DMS 273 (cell line): ENCODE measurements around the gene BRME1.
"Not testable (repeated sequence)": the region's sequence is repeated elsewhere in the genome, so short reads cannot be mapped to it uniquely, and the experiment has no call there.

Source experiments
- DNase-seq: peaks from one replicate; lab custom pipeline; 2025; ENCODE audit not compliant: unreplicated experiment; lab: John Stamatoyannopoulos, UW

BRME1 gene

DNA sequence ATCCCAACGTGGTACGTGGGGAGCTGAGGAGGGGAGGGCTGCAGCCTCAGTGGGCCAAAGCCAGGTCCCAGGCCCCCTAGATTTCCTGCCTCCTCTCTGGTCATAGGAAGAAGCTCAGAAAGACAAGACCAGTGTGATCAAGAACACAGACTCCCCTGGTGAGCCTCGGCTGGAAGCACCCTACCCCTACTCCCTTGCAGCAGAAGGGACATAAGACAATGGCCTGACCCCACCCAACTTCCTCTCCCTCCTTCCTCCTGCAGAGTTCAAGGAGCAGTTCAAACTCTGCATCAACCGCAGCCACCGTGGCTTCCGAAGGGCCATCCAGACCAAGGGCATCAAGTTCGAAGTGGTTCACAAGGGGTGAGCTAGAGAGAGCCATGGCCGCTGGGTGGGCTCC lies 20.8 kb upstream of the BRME1 start:
- no peak for DNase-seq

DNA sequence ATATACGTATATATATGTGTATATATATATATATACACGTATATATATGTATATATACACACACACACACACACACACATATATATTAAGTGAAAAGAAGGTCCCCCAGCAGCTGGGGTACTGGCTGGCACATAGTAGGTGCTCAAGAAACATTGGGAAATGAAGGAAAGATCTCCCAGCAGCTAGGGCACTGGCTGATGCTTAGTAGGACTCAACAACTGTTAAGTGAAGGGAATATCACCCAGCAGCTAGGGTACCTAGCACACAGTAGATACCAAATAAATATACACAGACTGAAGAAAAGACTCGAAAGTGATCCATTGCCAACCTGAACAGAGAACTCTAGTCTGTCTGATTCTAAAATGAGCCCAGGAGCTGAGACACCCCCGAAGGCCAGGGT lies 20.1 kb upstream of the BRME1 start:
- DNase-seq, result no peak

DNA sequence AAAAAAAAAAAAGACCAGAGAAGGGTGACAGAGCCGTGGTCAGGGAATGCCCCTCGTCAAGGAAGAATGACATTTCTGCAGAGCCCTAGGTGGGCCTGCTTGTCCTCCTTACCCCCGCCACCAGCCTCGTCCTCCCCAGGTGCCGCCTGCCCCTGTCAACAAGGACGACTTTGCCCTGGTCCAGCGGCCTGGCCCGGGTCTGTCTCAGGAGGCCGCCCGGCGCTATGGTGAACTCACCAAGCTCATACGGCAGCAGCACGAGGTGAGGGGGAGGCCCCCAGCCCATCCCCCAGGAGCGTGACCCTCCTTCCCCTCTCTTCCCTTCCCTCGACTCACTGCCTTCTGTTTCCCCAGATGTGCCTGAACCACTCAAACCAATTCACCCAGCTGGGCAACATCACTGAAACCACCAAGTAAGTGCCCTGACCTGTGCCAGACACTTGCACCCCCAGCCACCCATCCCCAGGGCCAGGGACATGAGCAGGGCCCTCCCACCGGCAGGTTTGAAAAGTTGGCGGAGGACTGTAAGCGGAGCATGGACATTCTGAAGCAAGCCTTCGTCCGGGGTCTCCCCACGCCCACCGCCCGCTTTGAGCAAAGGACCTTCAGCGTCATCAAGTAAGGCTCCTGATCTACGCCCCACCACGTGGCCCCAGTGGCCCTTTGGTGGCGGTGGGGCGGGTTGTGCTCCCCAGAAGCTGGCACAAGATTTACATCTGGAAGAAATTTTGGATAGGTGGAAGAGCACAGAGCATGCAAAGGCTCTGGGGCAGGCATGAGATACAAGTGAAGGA lies 17.5 kb upstream of the BRME1 start:
- no peak for DNase-seq

DNA sequence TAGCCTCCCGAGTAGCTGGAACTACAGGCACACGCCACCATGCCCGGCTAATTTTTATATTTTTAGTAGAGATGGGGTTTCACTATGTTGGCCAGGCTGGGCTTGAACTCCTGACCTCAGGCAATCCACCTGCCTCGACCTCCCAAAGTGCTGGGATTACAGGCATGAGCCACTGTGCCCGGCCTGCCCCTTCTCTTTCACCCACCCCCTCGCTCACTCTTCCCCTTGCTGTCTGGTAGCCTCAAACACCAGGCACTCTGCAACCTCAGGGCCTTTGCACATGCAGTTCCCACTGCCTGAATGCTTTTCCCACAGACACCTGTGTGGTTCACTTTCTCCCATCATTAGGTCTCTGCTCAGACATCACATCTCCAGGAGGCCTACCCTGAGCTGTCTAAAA lies 16.2 kb upstream of the BRME1 start:
- not testable (repeated sequence) for DNase-seq

DNA sequence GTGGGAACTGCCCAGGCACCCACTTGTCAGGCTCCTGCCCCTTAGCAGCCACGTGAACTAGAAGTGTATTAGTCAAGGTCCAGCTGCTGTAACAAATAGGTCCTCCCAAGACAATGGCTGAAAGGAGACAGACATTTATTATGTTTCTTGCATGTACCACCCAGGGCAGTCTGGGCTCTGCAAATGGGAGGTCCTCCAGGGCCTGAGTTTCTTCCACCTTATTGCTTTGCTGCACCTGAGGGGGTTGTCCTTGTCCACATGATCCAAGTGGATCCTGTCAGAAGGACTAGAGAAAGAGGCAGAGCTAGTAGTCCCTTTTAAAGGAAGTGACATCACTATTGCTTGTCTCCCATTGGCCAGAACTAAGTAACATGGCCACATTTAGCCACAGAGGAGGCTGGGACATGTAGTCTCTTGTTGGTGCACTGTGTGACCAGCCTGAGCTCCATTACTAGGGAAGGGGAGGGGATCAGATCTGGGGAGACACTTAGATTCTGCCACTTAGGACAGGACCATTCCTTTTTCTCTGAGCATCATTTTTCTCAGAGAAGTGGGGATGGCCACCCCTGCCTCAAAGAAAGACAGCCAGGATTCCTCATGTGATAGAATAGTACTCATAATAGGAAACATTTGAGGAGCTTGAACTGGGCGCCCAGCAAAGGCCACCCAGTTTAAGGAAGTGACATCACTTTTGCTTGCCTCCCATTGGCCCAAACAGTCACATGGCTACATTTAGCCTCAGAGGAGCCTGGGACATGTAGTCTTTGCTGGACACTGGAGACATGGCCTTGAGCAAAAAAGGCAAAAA lies 15.2 kb upstream of the BRME1 start:
- DNase-seq, result peak; percentile 80

DNA sequence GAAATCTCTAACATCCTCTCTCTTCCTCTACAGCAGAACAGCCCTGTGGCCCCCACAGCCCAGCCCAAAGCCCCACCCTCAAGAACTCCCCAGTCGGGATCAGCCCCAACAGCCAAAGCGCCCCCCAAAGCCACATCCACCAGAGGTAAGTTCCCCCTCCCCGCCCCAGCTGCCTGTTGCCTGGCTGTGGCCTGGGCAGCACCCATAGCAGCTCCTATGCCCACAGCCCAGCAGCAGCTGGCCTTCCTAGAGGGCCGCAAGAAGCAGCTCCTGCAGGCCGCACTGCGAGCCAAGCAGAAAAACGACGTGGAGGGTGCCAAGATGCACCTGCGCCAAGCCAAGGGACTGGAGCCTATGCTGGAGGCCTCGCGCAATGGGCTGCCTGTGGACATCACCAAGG lies 14.6 kb upstream of the BRME1 start:
- DNase-seq, result no peak

DNA sequence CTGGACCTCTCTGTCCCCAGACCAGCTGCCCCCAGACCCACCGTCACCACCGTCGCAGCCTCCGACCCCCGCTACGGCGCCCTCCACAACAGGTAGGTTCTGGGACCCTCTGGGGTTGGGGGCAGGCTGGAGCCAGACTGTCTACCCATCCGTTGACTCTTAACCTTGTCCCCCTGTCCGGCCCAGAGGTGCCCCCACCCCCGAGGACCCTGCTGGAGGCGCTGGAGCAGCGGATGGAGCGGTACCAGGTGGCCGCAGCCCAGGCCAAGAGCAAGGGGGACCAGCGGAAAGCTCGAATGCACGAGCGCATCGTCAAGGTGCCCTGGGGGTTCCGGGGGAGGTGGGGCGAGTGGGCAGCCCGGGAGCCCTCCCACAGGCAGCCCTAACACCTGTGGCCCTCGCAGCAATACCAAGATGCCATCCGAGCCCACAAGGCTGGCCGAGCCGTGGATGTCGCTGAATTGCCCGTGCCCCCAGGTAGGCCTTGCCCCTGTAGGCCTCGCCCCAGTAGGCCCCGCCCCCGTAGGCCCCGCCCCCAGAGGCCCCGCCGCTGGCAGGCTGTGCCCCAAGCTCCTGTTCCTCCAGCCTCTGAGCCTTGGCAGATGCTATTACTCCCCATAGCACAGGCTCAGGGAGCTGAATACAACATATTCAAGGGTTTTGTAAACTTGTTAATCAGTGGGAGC lies 13.0 kb upstream of the BRME1 start:
- DNase-seq, result no peak

DNA sequence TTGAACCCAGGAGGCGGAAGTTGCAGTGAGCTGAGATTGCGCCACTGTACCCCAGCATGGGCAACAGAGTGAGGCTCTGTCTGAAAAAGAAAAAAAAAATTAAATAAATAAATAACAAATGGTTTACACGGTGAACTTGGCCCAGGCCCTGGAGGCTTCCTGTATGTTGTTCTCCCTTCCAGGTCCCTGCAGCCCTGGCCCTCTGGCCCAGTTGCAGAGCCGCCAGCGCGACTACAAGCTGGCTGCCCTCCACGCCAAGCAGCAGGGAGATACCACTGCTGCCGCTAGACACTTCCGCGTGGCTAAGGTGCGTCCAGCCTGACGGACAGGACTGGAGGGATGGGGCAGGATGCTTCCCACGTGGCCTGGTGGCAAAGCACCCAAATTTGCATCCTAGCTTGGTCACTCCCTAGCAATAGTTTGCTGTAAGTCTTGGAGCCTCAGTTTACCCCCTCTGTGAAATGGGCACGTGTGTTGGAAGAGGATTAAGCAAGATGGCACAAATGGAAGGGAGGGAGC lies 12.0 kb upstream of the BRME1 start:
- no peak for DNase-seq

DNA sequence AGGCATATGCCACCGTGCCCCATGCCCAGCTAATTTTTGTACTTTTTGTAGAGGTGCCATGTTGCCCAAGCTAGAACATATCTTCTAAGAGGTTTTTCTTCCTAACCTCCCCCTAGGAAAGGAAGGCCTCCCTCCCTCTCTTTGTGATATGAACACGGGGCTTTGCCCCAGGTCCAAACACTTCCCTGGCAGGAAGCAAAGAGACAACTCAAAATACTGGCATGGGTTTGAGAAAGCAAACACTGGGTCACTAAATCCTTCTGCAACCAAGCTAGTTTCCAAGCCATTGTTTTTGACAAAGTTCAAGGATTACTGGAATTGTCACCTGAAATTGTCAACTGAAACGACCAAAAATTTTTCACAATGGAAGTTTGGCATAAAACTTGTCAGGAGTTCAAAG lies 8.9 kb upstream of the BRME1 start:
- no peak for DNase-seq

DNA sequence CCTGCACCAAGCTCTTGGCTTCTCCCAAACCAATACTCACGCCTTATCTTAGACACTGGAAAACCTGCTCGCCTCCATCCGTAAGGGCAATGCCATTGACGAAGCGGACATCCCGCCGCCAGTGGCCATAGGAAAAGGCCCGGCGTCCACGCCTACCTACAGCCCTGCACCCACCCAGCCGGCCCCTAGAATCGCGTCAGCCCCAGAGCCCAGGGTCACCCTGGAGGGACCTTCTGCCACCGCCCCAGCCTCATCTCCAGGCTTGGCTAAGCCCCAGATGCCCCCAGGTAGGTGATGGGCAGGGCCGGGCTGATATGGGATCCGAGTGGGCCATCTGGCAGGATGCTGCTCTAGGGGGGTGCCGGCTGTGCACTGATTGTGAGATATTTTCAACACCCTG lies 7.4 kb upstream of the BRME1 start:
- no peak for DNase-seq

DNA sequence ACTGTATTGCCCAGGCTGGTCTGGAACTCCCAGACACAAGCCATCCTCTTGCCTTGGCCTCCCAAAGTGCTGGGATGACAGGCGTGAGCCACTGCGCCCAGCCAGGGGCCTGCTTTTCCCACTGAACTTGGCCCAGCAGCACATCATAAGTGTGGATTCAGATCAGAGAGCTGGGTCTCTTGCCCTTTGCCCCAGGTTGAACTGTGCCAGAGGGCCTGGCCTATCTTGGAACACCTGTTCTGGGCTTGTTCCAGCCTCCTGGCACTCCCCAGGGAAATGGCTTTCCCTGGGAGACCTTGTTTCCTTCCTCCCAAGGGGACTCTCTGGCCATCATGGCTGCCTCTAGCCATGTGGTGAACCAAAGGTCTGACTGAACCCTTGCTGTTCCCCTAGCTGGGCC lies 3.5 kb upstream of the BRME1 start:
- no peak for DNase-seq

DNA sequence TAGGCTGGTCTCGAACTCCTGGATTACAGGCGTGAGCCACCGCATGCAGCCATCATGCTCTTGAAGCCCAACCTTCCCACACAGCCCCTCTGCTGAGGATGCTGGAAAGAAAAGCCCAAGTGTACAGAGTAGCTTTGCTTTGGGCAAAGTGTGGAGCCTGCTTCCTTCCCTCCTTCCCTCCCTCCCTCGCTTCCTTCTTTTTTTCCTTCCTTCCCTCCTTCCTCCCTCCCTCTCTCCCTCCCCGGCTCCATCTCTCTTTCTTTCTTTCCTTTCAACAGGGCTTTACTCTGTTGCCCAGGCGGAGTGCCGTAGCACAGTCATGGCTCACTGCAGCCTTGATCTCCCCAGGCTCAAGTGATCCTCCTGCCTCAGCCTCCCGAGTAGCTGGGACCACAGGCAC lies 2.8 kb upstream of the BRME1 start:
- no peak for DNase-seq

DNA sequence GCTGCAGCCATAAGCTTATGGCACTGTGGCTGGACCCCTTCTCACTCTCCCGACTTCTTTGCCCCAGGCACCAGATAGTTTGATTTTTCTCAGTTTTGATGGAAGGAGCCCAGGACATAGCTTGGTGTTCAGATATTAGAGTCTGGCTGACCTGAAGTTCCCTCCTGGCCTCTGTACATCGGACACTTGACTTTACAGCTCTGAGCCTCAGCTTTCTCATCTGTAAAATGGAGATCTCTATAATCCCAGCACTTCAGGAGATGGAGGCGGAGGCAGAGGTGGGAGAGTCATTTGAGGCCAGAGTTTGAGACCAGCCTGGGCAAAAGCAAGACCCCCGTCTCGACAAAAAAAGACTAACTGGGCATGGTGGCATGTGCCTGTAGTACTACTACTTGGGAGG lies 993 bp upstream of the BRME1 start:
- DNase-seq, result no peak

DNA sequence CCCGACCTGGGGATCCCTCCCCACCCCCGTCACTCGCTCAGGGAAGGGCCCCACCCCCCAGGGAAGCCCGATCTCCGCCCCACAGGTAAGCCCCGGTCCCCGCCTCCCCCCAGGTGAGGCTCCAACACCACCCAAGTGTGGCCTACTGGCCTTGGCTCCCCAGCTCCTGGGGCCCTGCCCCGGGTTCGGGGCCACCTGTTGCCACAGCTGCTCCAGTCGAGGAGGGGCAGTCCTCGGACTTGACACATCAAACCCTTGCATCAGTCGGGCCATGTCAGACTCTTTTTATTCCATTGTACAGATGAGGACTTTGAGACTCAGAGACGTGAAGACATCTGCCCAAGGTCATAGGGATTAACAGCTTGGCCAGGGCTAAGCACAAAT lies 596 bp upstream of the BRME1 start:
- DNase-seq, result peak; percentile 45

DNA sequence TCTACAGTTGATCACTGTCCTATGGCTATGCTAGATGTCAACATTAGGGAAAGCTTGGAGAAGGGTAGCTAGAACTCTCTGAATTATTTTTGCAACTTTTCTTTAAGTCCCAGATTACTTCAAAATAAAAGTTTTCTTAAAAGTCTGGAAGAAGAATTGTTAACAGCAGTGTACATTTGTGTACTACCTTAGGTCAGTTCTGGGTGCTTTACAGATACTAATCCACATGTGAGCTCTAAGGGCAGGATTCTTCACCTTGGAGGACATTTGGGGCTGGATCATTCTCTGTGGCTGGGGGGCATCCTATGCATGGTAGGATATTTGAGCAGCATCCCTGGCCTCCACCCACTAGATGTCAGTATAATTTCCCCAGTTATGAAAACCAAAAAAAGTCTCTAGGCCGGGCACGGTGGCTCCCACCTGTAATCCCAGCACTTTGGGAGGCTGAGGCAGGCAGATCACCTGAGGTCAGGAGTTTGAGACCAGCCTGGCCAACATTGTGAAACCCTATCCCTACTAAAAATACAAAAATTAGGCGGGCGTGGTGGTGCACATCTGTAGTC lies 2.8 kb downstream of the BRME1 start:
- DNase-seq, result peak; percentile 39

DNA sequence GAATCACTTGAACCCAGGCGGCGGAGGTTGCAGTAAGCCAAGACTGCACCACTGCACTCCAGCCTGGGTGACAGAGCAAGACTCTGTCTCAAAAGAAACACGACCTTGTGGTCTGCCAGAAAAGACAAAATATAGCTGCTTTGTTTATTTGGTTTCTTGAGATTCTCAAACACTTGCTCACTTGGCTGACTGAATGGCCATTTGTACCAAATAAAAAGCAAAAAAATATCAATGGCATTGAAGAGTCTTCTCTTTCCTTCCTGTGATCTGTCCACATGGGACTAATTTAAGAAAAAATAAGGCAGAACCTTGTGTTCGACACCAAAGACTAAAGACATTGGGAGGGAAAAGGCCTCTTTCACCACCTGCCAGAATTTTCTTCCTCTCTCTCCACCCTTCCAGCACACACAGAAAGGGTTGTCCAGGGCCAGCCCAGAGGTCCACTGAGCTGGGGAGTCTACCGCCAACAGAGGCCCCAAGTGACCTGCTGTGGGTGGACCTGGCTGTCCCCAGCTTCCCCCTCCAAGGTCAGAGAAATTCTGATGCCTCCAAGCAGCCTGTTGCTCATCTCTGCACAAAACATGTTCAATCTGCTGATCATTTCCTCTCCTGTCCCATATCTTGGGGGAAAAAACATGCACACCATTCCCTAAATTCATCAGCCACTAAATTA lies 5.9 kb downstream of the BRME1 start:
- no peak for DNase-seq

DNA sequence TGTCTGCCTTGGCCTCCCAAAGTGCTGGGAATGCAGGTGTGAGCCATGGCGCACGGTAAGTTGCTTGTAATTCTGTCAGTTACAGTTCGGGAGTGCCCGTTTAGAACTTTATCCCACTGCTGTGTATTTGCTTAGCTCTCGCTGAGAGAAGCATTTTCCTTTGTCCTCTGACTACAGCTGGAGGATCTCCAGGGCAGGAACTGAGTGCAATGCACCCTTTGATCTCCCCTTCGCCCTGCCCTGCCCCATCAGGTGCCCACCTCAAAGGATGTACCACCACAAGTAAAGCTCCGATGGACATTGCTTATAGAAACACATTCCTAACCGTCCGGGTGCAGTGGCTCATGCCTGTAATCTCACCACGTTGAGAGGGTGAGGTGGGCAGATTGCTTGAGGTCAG lies 6.5 kb downstream of the BRME1 start:
- DNase-seq, result no peak

DNA sequence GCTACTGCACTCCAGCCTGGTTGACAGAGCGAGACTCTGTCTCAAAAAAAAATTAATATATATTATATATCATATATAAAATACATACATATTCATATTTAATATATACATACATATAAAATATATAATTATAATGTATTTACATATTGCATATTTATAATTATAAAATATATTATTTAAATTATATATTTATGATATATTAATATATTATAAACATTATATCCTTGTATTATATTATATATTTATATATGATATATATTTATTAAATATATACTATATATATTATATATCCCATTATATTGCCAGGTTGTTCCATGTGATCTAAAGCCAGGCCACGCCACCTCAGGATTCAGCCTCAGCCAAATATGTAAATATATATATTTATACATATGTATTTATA lies 9.7 kb downstream of the BRME1 start:
- no peak for DNase-seq

DNA sequence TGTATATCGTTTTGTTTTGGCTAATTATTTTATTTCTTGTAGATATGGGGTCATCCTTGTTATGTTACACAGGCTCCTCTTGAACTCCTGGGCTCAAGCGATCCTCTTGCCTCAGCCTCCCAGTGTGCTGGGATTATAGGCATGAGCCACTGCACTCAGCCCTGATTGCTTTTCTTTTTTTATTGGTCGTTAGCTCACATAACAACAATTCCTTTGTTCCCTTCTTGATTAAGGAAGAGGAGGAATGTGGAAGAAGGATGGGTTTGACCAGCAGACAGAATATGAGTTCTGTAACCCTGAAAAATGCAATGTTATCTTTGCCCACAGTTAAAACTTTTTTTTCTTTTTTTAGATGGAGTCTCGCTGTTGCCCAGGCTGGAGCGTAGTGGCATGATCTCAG lies 11.4 kb downstream of the BRME1 start:
- DNase-seq, result no peak

DNA sequence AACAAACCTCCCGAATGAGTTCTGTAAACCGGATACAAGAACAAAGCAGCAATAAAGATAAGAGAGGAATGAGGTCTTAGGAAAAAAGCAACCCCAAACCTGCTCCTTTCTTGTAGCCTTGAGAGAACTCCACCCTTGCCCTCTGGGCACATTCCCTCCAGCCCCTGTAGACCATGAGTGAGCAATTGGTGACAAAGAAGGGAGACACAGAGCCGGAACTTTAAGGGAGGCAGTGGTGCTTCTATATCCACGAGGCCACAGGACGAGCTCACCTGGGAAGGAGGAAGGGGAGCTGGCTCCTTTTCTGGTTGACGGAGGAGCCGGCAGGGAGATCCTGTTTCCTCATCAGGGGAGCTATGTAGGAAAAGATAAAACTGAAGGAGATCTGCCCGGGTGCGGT lies 13.0 kb downstream of the BRME1 start:
- no peak for DNase-seq

DNA sequence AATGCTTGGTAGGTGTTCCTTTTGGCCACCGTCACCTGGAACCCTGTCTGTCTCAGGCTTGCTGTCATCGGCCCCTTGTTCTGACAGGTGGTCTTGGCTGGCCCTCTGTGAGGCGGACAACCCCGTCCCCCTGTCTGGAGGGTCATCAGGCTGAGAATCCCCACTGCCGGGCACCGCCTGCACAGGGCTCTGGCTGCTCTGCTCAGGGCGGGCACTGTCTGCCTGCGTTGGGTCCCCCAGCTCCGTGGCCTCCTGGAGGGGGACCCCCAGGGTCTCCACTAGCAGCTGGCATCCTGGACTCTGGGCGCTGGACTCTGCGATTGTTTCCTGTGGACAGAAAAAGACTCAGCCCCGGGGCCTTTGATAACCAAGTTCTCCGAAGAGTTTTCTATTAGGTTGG lies 15.8 kb downstream of the BRME1 start:
- DNase-seq, result no peak
